Measurements from ENCODE around the gene TACO1.

DNA sequence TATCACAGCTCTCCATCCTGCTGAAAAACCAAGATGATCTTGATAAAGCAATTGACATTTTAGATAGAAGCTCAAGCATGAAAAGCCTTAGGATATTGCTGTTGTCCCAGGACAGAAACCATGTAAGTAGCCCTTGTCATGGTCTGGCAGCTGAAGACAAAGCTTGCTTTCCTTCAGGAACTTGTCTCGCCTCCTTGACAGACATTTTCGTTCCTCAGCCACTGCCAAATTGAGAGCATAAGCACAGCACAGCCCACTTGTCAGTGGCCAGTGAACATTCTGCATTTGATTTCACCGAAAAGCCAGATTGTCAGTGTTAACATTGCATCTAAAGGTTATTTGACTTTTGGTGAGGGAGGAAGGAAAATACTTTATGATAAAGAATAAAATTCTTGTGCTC lies 57.1 kb downstream of the TACO1 start:
- TF ChIP-seq YY1 (IDR thresholded peaks at IDR 0.05; ENCODE audit: insufficient read depth, insufficient read length) (no peak), ZNF274 (IDR thresholded peaks at IDR 0.05; ENCODE audit: low read depth, low read length) (no peak)

All from NT2/D1 (cell line).